Measurements from ENCODE around the gene CHST8.
"Not testable (repeated sequence)": the region's sequence is repeated elsewhere in the genome, so short reads cannot be mapped to it uniquely, and the experiment has no call there.

The CHST8 gene

GRCh38 chr19:33621811-33622504 lies at the start of gene CHST8:
Gene CHST8, plus strand, starts transcription at chr19:33621953. Its CDS starts 67,309 bp downstream, at chr19:33689262.
- peak; percentile 13 for DNase-seq

- no peak for DNase-seq
Observed at GRCh38 chr19:33572929-33573328, 48.8 kb upstream of the CHST8 start.

GRCh38 chr19:33574824-33575223 lies 46.9 kb upstream of the CHST8 start:
- no peak for DNase-seq

GRCh38 chr19:33578697-33579096 lies 43.1 kb upstream of the CHST8 start:
- DNase-seq, result no peak

- no peak for DNase-seq
Observed at GRCh38 chr19:33580026-33580644, 41.6 kb upstream of the CHST8 start.

DNA sequence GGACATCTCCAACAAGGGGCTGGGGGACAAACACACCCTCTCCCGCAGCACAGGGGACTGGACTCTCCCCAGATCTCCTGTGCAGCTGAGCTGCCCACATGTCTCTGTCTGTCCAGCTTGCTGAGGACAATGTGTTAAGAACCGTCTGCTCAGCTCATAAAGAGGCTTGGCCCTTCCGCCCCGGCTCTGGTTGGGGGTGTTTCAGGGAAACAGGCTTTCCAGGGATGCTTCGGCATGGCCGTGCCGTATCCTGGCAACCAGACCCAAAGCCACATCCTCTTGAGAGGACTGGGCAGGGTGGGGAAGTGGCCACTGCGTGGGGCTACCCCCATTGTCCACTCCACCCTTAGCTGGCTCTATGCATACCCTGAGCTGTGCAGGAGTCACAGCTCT lies 41.1 kb upstream of the CHST8 start:
- no peak for DNase-seq

DNA sequence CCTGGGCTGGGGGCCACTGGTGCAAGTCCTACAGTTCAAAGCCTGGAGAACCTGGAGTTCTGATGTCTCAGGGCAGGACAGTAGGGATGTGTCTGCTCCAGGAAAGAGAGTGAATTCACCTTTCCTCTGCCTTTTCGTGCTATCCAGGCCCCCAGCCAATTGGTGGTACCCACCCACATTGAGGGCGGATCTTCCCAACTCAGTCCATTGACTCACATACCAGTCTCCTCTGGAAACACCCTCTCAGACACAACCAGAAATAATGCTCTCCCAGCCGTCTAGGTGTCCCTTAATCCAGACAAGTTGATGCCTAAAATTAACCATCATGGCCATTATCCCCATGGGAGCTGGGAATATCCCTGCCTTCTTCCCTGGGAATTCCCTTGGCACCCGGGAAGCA lies 38.8 kb upstream of the CHST8 start:
- DNase-seq, result no peak

DNA sequence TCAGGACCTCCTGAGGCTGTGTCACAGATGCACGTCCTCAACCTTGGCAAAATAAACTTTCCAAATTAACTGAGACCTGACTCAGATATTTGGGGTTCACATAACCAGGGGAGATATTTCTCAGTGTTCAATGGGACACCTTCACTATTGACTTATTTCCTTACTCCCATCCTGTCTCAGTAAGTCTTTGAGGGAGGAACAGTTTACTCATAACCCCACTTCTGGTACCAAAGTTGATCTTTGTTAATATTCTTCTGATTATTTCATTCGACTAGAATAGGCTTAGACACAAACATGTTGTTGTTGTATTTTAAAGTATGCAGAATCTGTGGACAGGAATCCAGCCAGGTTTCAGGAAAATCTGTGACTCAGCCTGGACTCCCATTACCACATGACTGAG lies 34.6 kb upstream of the CHST8 start:
- no peak for DNase-seq

GRCh38 chr19:33590224-33590623 lies 31.5 kb upstream of the CHST8 start:
- no peak for DNase-seq

GRCh38 chr19:33595783-33596182 lies 26.0 kb upstream of the CHST8 start:
- no peak for DNase-seq

GRCh38 chr19:33601583-33601982 lies 20.2 kb upstream of the CHST8 start:
- DNase-seq, result no peak

- no peak for DNase-seq
Observed at GRCh38 chr19:33602576-33603204, 19.1 kb upstream of the CHST8 start.

DNA sequence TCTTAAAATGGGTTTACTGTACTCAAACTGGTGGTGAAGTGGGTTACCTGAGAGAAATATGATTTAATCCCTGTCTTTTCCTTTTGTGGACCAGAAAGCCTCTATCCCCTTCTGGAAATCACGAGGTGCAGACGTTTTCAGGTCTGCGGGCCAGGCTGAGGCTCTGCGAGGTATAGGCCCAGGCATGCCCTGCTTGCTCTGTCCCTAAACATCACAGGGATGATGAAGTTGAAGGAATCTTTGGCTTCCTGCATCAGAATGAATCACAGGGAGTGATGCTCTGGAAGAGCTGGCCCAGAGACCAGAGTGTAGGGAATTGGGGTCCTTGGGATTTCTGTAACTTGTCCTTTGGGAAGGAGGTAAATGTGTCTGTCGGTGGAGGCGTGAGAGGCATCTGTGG lies 18.4 kb upstream of the CHST8 start:
- DNase-seq, result no peak

DNA sequence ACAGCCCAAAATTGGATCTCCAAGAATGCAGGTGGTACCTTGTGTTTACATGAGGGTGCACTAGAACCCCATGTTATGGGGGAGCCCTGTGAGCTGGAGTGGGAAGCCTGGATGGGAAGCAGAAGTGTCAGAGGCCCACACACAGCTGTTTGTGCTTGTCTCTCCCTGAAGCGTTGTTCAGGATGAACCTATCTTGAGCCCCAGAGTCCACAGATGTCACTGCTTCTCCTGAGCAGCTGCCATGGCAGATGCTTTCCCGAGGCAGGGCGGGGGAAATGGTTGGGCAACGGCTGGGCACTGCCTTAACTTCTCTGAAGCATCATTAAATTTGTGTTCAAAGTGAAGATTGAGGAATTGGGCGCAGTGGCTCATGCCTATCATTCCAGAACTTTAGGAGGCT lies 17.1 kb upstream of the CHST8 start:
- DNase-seq, result no peak

GRCh38 chr19:33605803-33606295 lies 15.9 kb upstream of the CHST8 start:
- not testable (repeated sequence) for DNase-seq

DNA sequence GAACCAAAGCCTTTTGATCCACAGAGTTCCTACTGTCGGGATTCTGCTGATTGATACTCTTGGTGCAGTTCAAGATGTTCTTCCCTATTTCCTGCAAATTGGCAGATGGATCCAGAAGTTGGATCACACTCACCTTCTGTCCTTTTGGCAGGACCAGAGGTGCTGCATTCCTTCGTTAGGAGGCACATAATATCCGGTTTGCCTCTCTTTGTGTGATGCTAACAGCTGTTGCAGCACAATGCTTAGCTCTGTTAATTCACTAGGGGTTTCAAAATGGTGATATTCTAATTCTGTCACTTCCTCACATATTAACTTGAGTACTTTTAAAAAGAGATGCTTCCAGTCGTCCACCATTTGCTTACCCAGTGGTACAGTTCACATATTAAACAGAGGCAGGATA lies 15.2 kb upstream of the CHST8 start:
- DNase-seq, result no peak

- DNase-seq, result no peak
Observed at GRCh38 chr19:33609353-33609752, 12.4 kb upstream of the CHST8 start.

- no peak for DNase-seq
Observed at GRCh38 chr19:33610588-33610987, 11.2 kb upstream of the CHST8 start.

GRCh38 chr19:33612928-33613619 lies 8.7 kb upstream of the CHST8 start:
- no peak for DNase-seq

DNA sequence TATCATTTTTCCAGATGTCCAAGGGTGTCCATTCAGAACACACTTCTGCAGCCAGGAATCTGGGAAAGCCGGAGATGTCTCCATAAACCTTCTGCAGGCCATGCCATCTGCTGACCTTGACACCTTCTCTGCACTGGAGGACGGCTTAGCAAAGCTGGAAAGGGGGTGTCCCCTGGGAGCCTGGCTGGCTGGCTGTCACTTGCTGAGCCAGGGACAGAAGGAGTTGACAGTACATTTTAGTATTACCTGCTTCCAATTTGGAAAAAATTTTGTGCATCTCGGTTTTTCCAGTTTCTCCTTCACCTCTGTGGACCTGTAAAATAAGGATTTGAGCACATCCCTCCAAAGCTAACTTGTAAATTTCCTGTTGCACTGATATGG lies 8.1 kb upstream of the CHST8 start:
- DNase-seq, result no peak

- DNase-seq, result no peak
Observed at GRCh38 chr19:33616346-33616745, 5.4 kb upstream of the CHST8 start.

- no peak for DNase-seq
Observed at GRCh38 chr19:33616857-33617256, 4.9 kb upstream of the CHST8 start.

- DNase-seq, result not testable (repeated sequence)
Observed at GRCh38 chr19:33618363-33618762, 3.4 kb upstream of the CHST8 start.

GRCh38 chr19:33618884-33619283 lies 2.9 kb upstream of the CHST8 start:
- no peak for DNase-seq

Measured in activated CD4-positive, alpha-beta T cell treated with anti-CD3 and anti-CD28 coated beads, Interleukin-2, Interleukin-6, amounts not matched to agents 100 ng/mL and 50 ng/mL, durations not matched to agents 16 hours and 8 hours (primary cell).